ENCODE data around the gene ALCAM.

Gene ALCAM

DNA sequence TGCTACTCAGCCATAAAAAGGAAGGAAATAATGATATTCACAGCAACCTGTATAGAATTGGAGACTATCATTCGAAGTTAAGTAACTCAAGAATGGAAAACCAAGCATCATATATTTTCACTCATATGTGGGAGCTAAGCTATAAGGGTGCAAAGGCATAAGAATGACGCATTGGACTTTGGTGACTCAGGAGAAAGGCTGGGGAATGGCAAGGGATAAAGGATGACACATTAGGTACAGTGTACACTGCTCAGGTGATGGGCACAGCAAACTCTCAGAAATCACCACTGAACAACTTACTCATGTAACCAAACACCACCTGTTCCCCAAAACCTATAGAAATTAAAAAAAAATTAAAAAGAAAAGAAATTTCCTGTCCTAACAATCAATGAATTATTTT is 42.7 kb downstream of the ALCAM start:
- no peak for TF ChIP-seq TOX (CRISPR knock-in tag; IDR thresholded peaks at IDR 0.05; ENCODE audit: borderline replicate concordance)
- TF ChIP-seq CSRNP3 (CRISPR knock-in tag; IDR thresholded peaks at IDR 0.05), result no peak
- TF ChIP-seq ZNF70 (CRISPR knock-in tag; IDR thresholded peaks at IDR 0.05), result no peak
- TF ChIP-seq, protein P1, sequence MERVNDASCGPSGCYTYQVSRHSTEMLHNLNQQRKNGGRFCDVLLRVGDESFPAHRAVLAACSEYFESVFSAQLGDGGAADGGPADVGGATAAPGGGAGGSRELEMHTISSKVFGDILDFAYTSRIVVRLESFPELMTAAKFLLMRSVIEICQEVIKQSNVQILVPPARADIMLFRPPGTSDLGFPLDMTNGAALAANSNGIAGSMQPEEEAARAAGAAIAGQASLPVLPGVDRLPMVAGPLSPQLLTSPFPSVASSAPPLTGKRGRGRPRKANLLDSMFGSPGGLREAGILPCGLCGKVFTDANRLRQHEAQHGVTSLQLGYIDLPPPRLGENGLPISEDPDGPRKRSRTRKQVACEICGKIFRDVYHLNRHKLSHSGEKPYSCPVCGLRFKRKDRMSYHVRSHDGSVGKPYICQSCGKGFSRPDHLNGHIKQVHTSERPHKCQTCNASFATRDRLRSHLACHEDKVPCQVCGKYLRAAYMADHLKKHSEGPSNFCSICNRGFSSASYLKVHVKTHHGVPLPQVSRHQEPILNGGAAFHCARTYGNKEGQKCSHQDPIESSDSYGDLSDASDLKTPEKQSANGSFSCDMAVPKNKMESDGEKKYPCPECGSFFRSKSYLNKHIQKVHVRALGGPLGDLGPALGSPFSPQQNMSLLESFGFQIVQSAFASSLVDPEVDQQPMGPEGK (CRISPR knock-in tag; IDR thresholded peaks at IDR 0.05; ENCODE audit: borderline replicate concordance), result no peak
- TF ChIP-seq RARB (CRISPR knock-in tag; IDR thresholded peaks at IDR 0.05), result no peak
- TF ChIP-seq PPARA (CRISPR knock-in tag; IDR thresholded peaks at IDR 0.05; ENCODE audit: borderline replicate concordance), result no peak
- TF ChIP-seq, protein P2, sequence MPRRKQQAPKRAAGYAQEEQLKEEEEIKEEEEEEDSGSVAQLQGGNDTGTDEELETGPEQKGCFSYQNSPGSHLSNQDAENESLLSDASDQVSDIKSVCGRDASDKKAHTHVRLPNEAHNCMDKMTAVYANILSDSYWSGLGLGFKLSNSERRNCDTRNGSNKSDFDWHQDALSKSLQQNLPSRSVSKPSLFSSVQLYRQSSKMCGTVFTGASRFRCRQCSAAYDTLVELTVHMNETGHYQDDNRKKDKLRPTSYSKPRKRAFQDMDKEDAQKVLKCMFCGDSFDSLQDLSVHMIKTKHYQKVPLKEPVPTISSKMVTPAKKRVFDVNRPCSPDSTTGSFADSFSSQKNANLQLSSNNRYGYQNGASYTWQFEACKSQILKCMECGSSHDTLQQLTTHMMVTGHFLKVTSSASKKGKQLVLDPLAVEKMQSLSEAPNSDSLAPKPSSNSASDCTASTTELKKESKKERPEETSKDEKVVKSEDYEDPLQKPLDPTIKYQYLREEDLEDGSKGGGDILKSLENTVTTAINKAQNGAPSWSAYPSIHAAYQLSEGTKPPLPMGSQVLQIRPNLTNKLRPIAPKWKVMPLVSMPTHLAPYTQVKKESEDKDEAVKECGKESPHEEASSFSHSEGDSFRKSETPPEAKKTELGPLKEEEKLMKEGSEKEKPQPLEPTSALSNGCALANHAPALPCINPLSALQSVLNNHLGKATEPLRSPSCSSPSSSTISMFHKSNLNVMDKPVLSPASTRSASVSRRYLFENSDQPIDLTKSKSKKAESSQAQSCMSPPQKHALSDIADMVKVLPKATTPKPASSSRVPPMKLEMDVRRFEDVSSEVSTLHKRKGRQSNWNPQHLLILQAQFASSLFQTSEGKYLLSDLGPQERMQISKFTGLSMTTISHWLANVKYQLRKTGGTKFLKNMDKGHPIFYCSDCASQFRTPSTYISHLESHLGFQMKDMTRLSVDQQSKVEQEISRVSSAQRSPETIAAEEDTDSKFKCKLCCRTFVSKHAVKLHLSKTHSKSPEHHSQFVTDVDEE (CRISPR knock-in tag; IDR thresholded peaks at IDR 0.05), result no peak
- no peak for TF ChIP-seq ARNTL (CRISPR knock-in tag; IDR thresholded peaks at IDR 0.05; ENCODE audit: borderline replicate concordance, low read depth)
- no peak for TF ChIP-seq ZC3H10 (CRISPR knock-in tag; IDR thresholded peaks at IDR 0.05)
- TF ChIP-seq TCF4 (CRISPR knock-in tag; IDR thresholded peaks at IDR 0.05; ENCODE audit: borderline replicate concordance), result no peak
- no peak for TF ChIP-seq OSR1 (CRISPR knock-in tag; IDR thresholded peaks at IDR 0.05)
- TF ChIP-seq ZNF8 (CRISPR knock-in tag; IDR thresholded peaks at IDR 0.05), result no peak
- TF ChIP-seq ZNF565 (CRISPR knock-in tag; conservative IDR thresholded peaks at IDR 0.05; ENCODE audit: low read depth), result no peak
- TF ChIP-seq CREB5 (CRISPR knock-in tag; IDR thresholded peaks at IDR 0.05; ENCODE audit: low read depth), result no peak
- no peak for ATAC-seq

DNA sequence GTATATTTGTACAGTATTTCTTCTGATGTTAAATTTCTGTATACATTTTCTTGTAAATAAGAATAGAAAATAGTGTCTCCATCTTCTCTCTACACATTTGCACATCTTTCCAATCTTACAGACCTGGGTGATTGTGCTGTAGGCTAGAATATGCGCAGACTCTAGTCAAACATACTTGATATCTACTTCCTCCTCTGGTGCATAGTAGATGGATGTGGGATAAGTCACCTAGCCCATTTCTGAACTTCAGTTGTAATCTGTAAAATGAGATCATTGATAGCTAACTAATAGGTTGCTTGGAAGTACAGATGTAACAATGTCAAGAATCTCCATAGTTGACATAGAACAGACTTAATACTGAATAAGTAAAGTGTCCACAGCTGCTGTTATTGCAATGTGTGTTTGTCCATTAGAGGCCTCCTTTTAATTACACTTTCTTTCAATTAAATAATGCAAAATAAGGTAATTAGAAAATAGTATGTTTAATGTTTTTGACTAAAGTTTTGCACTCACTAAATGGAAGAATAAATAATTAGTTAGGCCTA is 46.7 kb downstream of the ALCAM start:
- peak; percentile 19; the same call in 1 of the 3 replicates for ATAC-seq
- TF ChIP-seq OSR1 (CRISPR knock-in tag; IDR thresholded peaks at IDR 0.05) (no peak), ZNF565 (CRISPR knock-in tag; conservative IDR thresholded peaks at IDR 0.05; ENCODE audit: low read depth) (no peak), TOX (CRISPR knock-in tag; IDR thresholded peaks at IDR 0.05; ENCODE audit: borderline replicate concordance) (no peak), ARNTL (CRISPR knock-in tag; IDR thresholded peaks at IDR 0.05; ENCODE audit: borderline replicate concordance, low read depth) (no peak), ZFP3 (CRISPR knock-in tag; IDR thresholded peaks at IDR 0.05) (no peak), SNAI2 (CRISPR knock-in tag; IDR thresholded peaks at IDR 0.05) (no peak), CREB5 (CRISPR knock-in tag; IDR thresholded peaks at IDR 0.05; ENCODE audit: low read depth) (peak; percentile 58; the same call in 1 of the 2 replicates), CSDC2 (CRISPR knock-in tag; IDR thresholded peaks at IDR 0.05) (no peak), ESRRG (CRISPR knock-in tag; IDR thresholded peaks at IDR 0.05) (0 out of 2 replicates have a peak, but pooled peaks have one; percentile 9), ZNF8 (CRISPR knock-in tag; IDR thresholded peaks at IDR 0.05) (no peak), ISL1 (CRISPR knock-in tag; IDR thresholded peaks at IDR 0.05) (peak; percentile 72), TCF4 (CRISPR knock-in tag; IDR thresholded peaks at IDR 0.05; ENCODE audit: borderline replicate concordance) (peak; percentile 90), CSRNP3 (CRISPR knock-in tag; IDR thresholded peaks at IDR 0.05) (0 out of 2 replicates have a peak, but pooled peaks have one; percentile 42), BACH2 (CRISPR knock-in tag; IDR thresholded peaks at IDR 0.05; ENCODE audit: borderline replicate concordance) (no peak), RARB (CRISPR knock-in tag; IDR thresholded peaks at IDR 0.05) (no peak), ZC3H10 (CRISPR knock-in tag; IDR thresholded peaks at IDR 0.05) (no peak), ZFP30 (CRISPR knock-in tag; IDR thresholded peaks at IDR 0.05) (no peak), GLIS3 (CRISPR knock-in tag; IDR thresholded peaks at IDR 0.05) (no peak), PPARA (CRISPR knock-in tag; IDR thresholded peaks at IDR 0.05; ENCODE audit: borderline replicate concordance) (no peak), ZNF70 (CRISPR knock-in tag; IDR thresholded peaks at IDR 0.05) (no peak), POU6F1 (CRISPR knock-in tag; IDR thresholded peaks at IDR 0.05; ENCODE audit: borderline replicate concordance, low read depth) (no peak)
- TF ChIP-seq, protein P1 (CRISPR knock-in tag; IDR thresholded peaks at IDR 0.05; ENCODE audit: borderline replicate concordance), result no peak

Data from SK-N-SH treated with all-trans-retinoic acid at 6 μM for 48 hours (cell line).